D721Med (cell line): ENCODE measurements around the gene IMPDH2.

Source experiments
- DNase-seq: peaks from one replicate; pipeline ENCODE4 v3.0.0; 2011; ENCODE audit warnings: low spot score; ENCODE audit not compliant: insufficient read length
- FAIRE-seq: peaks from 2 replicates; lab custom pipeline; 2011; peaks lifted over from hg19 to GRCh38; lab: Jason Lieb, UNC
- CTCF ChIP-seq: IDR thresholded peaks from 2 replicates; pipeline ENCODE4 v1.5.1; 2012; ENCODE audit warnings: mild to moderate bottlenecking, control low read depth; ENCODE audit not compliant: insufficient read depth; ENCODE audit errors: missing control alignments

Gene IMPDH2

GRCh38 chr3:48997102-48997635 is 32.0 kb downstream of the IMPDH2 start:
- no peak for TF ChIP-seq CTCF
- no peak for DNase-seq
- FAIRE-seq, result no peak

DNA sequence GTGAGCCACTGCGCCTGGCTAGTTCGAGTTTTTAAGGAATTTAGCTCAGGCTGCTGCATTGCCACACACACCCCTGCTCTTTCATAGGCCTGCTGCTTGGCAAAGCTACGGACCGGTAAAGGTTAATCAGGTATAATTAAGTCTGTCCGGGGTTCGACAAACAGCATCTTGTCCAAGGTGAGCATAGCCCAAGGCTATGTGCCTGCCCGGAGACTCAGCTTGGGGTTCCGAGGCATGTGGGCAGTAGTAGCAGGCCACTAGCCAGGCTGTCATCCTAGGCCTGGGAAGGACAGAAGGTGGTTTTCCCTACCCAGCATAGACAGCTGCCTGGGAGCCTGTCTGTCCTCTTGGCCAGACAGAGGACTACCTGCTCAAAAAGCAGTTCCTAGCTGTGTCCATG is 32.6 kb downstream of the IMPDH2 start:
- TF ChIP-seq CTCF, result no peak
- DNase-seq (no peak), FAIRE-seq (no peak)

DNA sequence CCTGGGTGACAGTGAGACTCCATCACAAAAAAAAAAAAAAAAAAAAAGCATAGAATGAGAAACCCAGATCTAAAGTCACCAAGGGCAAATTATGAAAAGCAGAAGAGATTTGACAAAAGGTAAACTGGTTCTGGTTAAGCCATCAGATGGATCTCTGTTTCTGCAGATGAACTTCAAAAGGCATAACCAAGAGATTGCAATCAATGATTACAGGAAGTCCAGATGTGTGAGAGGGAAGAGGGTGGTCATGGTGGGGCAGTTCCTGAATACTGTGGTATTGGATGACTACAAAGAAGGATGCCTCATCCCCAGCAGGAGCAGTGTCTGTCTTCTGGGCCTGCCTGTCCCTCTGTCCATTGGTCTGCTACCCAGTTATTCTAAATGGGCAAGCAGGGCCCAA is 35.4 kb downstream of the IMPDH2 start:
- TF ChIP-seq CTCF, result no peak
- FAIRE-seq (no peak), DNase-seq (no peak)

DNA sequence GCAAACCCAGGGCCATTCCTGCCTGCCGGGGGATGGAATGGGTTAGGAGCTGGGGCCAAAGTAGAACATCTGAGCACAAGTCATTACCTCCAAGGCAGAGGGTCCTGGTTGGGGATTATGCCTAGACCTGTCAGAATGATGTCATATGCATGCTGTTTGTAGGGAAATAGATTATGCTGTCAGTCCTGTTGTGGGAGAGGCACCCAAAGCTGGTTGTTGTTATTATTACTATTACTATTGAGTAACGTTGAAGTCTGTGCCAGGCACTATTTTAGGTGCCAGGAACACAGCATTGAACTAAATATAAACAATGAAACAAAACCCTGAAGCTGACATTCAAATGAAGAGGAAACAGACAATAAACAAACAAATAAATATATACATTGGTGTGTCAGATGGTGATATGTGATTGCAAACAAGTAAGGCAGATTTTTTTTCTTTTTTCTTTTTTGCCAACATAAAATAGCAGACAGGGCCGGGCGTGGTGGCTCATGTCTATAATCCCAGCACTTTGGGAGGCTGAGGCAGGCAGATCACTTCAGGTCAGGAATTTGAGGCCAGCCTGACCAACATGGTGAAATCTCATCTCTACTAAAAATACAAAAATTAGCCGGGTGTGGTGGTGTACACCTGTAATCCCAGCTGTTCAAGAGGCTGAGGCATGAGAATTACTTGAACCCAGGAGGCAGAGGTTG is 37.2 kb downstream of the IMPDH2 start:
- FAIRE-seq (no peak), DNase-seq (no peak)
- TF ChIP-seq CTCF, result no peak

DNA sequence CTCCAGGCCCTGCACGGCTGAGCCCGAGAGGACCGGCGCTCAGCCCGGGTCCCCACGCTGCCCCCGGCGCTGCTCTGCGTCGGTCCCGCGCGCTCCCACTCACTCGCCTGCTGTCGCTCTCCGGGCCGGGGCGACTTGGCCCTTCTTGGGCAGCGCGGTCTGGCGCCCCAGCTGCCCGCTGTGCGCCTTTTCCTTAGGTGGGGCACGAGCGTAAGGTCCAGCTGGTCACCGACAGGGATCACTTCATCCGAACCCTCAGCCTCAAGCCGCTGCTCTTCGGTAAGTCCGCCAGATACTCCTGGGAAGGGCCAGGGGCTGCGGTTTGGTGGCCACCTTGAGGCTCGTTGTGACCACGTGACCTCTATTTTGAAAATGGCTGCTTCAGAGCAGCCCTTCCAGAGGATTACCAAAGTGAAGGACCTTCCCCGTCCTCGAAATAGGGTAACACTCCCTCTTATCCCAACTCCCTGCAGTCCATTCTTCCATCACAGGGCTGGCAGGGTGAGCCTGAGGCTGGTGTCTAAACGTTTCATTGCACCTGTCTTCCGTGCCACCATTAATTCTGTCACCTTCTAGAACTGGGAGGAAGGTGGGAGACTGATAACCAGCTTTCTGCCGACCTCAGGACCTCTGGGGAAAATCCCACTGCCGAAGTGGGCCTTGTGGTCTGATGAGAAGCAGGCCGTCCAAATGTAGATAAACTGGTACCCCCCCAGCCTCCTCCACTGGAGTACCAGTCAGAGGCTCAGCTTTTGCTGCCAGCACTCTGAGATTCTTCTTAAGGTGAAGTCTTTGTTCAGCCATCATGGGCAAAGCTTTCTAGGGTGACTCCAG is 38.3 kb downstream of the IMPDH2 start:
- DNase-seq (peak; percentile 23), FAIRE-seq (no peak)
- TF ChIP-seq CTCF, result no peak

DNA sequence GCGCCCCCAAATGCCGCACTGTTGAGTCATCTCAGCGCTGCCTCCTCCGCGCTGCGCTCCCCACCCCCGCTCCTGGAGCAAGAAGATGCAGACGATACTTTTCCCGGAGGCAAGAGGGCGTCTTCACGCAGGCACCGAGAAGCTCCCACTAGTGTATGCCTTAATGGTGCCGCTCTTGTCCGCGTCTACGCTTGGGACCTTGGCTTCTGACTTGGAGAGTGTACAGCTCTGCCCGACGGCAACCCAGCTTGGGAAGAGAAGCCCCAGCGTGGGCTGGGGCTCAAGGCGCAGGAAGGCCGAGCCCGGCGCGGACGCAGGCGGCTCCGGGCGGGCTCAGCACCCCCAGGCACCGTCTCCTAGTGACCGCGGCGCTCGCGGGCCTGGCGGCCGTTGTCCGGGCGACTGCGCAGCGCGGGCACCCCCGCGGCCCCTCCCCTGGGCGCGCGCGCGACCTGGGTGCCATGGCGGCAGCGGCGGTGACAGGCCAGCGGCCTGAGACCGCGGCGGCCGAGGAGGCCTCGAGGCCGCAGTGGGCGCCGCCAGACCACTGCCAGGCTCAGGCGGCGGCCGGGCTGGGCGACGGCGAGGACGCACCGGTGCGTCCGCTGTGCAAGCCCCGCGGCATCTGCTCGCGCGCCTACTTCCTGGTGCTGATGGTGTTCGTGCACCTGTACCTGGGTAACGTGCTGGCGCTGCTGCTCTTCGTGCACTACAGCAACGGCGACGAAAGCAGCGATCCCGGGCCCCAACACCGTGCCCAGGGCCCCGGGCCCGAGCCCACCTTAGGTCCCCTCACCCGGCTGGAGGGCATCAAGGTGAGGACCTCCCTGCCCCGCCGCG is 39.2 kb downstream of the IMPDH2 start, which contains the start of gene P4HTM:
Gene P4HTM, plus strand, starts transcription at position 446 of the 840 bp plus-strand sequence. Its CDS starts 16 bp downstream, at position 462.
- FAIRE-seq, result no peak
- TF ChIP-seq CTCF, result no peak
- peak; percentile 31 for DNase-seq
